HEK293 (cell line): ENCODE measurements around the gene CCNY.

ENCODE experiments used
- CTCF ChIA-PET: fragments of 350-600 bp; formaldehyde crosslinking; extraction: SDS; loops from one replicate; lab custom pipeline; 2021; ENCODE audit warnings: antibody characterized with exemption; lab: Yijun Ruan, JAX
- POLR2A ChIA-PET: fragments of 300-600 bp; formaldehyde crosslinking; extraction: SDS; loops from one replicate; lab custom pipeline; 2020; ENCODE audit warnings: antibody characterized with exemption, inconsistent platforms; lab: Yijun Ruan, JAX
- H3K27ac ChIP-seq: fragments of 200-500 bp; sonication (Bioruptor generic); 2 replicates; pipeline ENCODE4 v1.5.1; 2014; ENCODE audit warnings: low read depth, low read length, control low read depth, inconsistent platforms; ENCODE audit errors: extremely low read depth
- H3K36me3 ChIP-seq, 2 experiments: fragments of 200-500 bp in 1 of 2; sonication (Bioruptor generic) in 1 of 2; 1 replicate in 1 of 2; 2 replicates in 1 of 2; pipeline ENCODE4 v1.5.1; 2014 to 2017; ENCODE audit warnings: inconsistent platforms in 2 of 2, low read length in 2 of 2; ENCODE audit not compliant: control insufficient read depth in 2 of 2, insufficient read depth in 1 of 2
- H3K4me1 ChIP-seq: fragments of 200-500 bp; sonication (Bioruptor generic); 2 replicates; pipeline ENCODE4 v1.5.1; 2014; ENCODE audit warnings: mild to moderate bottlenecking, low read length, inconsistent platforms; ENCODE audit not compliant: control insufficient read depth, insufficient read depth
- H3K4me3 ChIP-seq: 2 replicates; pipeline ENCODE4 v1.5.1; 2011; ENCODE audit warnings: low read depth, mild to moderate bottlenecking, control low read depth, low read length, moderate library complexity
- H3K9me3 ChIP-seq: fragments of 200-500 bp; sonication (Bioruptor generic); 2 replicates; pipeline ENCODE4 v1.5.1; 2014; ENCODE audit warnings: low read depth, low read length, inconsistent platforms; ENCODE audit not compliant: control insufficient read depth, insufficient read depth
- CTCF ChIP-seq: fragments of 450-650 bp; formaldehyde crosslinking; IDR thresholded peaks from 2 replicates; pipeline ENCODE4 v1.5.1; 2016; ENCODE audit warnings: missing biosample characterization, missing genetic modification characterization
- HIC1 ChIP-seq: fragments of 450-650 bp; formaldehyde crosslinking; IDR thresholded peaks from 2 replicates; pipeline ENCODE4 v1.5.1; 2016; ENCODE audit warnings: missing biosample characterization, missing genetic modification characterization
- MZF1 ChIP-seq: fragments of 450-650 bp; formaldehyde crosslinking; IDR thresholded peaks from 2 replicates; pipeline ENCODE4 v1.5.1; 2017; ENCODE audit warnings: missing biosample characterization, missing genetic modification characterization, borderline replicate concordance
- PRDM1 ChIP-seq: fragments of 450-650 bp; formaldehyde crosslinking; IDR thresholded peaks from 2 replicates; pipeline ENCODE4; 2016; ENCODE audit warnings: missing biosample characterization, missing genetic modification characterization
- PRDM2 ChIP-seq: fragments of 450-650 bp; formaldehyde crosslinking; IDR thresholded peaks from 2 replicates; pipeline ENCODE4 v1.5.1; 2016; ENCODE audit warnings: missing biosample characterization, missing genetic modification characterization, borderline replicate concordance
- ZBTB20 ChIP-seq: fragments of 450-650 bp; formaldehyde crosslinking; IDR thresholded peaks from 2 replicates; pipeline ENCODE4 v1.5.1; 2016; ENCODE audit warnings: missing biosample characterization, missing genetic modification characterization
- ZNF140 ChIP-seq: fragments of 450-650 bp; formaldehyde crosslinking; IDR thresholded peaks from 2 replicates; pipeline ENCODE4 v1.5.1; 2016; ENCODE audit warnings: missing biosample characterization, missing genetic modification characterization
- ZNF202 ChIP-seq: fragments of 450-650 bp; formaldehyde crosslinking; IDR thresholded peaks from 2 replicates; pipeline ENCODE4 v1.5.1; 2016; ENCODE audit warnings: missing biosample characterization, missing genetic modification characterization, borderline replicate concordance
- ZNF223 ChIP-seq: fragments of 450-650 bp; formaldehyde crosslinking; IDR thresholded peaks from 2 replicates; pipeline ENCODE4 v1.5.1; 2016; ENCODE audit warnings: missing biosample characterization, missing genetic modification characterization
- ZNF398 ChIP-seq: fragments of 450-650 bp; formaldehyde crosslinking; IDR thresholded peaks from 2 replicates; pipeline ENCODE4 v1.5.1; 2017; ENCODE audit warnings: missing biosample characterization, missing genetic modification characterization
- ZNF426 ChIP-seq: fragments of 450-650 bp; formaldehyde crosslinking; IDR thresholded peaks from 2 replicates; pipeline ENCODE4 v1.5.1; 2017; ENCODE audit warnings: missing biosample characterization, missing genetic modification characterization, mild to moderate bottlenecking, inconsistent platforms, moderate library complexity
- ZNF514 ChIP-seq: fragments of 450-650 bp; formaldehyde crosslinking; IDR thresholded peaks from 2 replicates; pipeline ENCODE4 v1.5.1; 2016; ENCODE audit warnings: missing biosample characterization, missing genetic modification characterization
- ZNF521 ChIP-seq: fragments of 450-650 bp; formaldehyde crosslinking; IDR thresholded peaks from 2 replicates; pipeline ENCODE4 v1.5.1; 2017; ENCODE audit warnings: missing biosample characterization, mild to moderate bottlenecking, missing genetic modification characterization
- ZNF660 ChIP-seq: fragments of 450-650 bp; IDR thresholded peaks from 2 replicates; pipeline ENCODE4 v1.5.1; 2018; ENCODE audit warnings: missing biosample characterization, mild to moderate bottlenecking, missing genetic modification characterization
- ZXDB ChIP-seq: fragments of 450-650 bp; formaldehyde crosslinking; IDR thresholded peaks from 2 replicates; pipeline ENCODE4 v1.5.1; 2016; ENCODE audit warnings: missing biosample characterization, missing genetic modification characterization

Gene CCNY

GRCh38 chr10:35488228-35488627 lies 151.9 kb downstream of the CCNY start:
- ChIA-PET CTCF (no interaction called here), POLR2A (no interaction called here)
- TF ChIP-seq ZBTB20 (tag by site-specific recombination): no peak
- TF ChIP-seq ZNF202: no peak
- no peak for TF ChIP-seq ZNF660 (tag by site-specific recombination)
- TF ChIP-seq ZNF514 (tag by site-specific recombination): no peak
- no peak for TF ChIP-seq ZXDB (tag by site-specific recombination)
- no peak for TF ChIP-seq HIC1 (tag by site-specific recombination)
- no peak for TF ChIP-seq ZNF426
- no peak overlapping the region for H3K27ac ChIP-seq
- H3K4me3 ChIP-seq: no peak overlapping the region
- H3K9me3 ChIP-seq: no peaks in the 10 kb centered on the region
- H3K4me1 ChIP-seq: peaks cover 7% of the 10 kb centered on the region
- H3K36me3 ChIP-seq: peaks cover 0 to 6% of the 10 kb centered on the region in 2 experiments; a peak in 1 of 3 replicates

GRCh38 chr10:35492386-35493195 lies 156.3 kb downstream of the CCNY start:
- H3K27ac ChIP-seq: peak overlapping the region; percentile 17; the same call in 1 of the 2 replicates
- CTCF ChIA-PET: interaction anchor here (0.6 to 1.0 kb wide), 3 partner anchors 9 to 107 kb away, joined by 3 to 4 read pairs (median 3); no protein-coding TSS in a partner anchor
- POLR2A ChIA-PET: interaction anchor here (0.9 to 1.1 kb wide), 2 partner anchors 9 to 157 kb away, joined by 3 to 6 read pairs; partner anchors contain the start of gene CCNY
- H3K9me3 ChIP-seq: no peaks in the 10 kb centered on the region
- H3K36me3 ChIP-seq: no peaks in the 10 kb centered on the region
- no peak for TF ChIP-seq ZNF223 (tag by site-specific recombination)
- TF ChIP-seq PRDM1 (tag by site-specific recombination): 0 out of 2 replicates have a peak, but pooled peaks have one; percentile 40
- TF ChIP-seq PRDM2 (tag by site-specific recombination): no peak
- TF ChIP-seq ZNF398 (tag by site-specific recombination): peak; percentile 59
- no peak for TF ChIP-seq ZNF521 (tag by site-specific recombination)
- no peak for TF ChIP-seq MZF1
- TF ChIP-seq CTCF (tag by site-specific recombination): no peak
- no peak for TF ChIP-seq ZNF140 (tag by site-specific recombination)
- H3K4me1 ChIP-seq: peaks cover 21% of the 10 kb centered on the region
- H3K4me3 ChIP-seq: no peak overlapping the region
